ENCODE measurements around the gene CYP3A7. TPM values are rescaled to one million over a fixed set of nuclear protein-coding genes. Genes with fewer than 3 reads are reported as not detected.
"Not testable (repeated sequence)": the region's sequence is repeated elsewhere in the genome, so short reads cannot be mapped to it uniquely, and the experiment has no call there.

CYP3A7 gene
- total and polyA plus RNA-seq, 2 of the 4 experiments (the other 2 are of a cell fraction), result not detected

- intact Hi-C loops (cut with micrococcal nuclease); H3K4me3 ChIP-seq (ENCODE audit: insufficient read depth, low read depth, low read length); H2BK5ac ChIP-seq (ENCODE audit: low read depth, low read length, poor library complexity, severe bottlenecking); H4K20me1 ChIP-seq (ENCODE audit: insufficient read depth, low read length); dilution Hi-C loops (cut with HindIII; ENCODE audit: low sequenced_read_pairs, unreplicated experiment); H3K4me1 ChIP-seq (ENCODE audit: control insufficient read depth, insufficient read depth, low read length); in situ Hi-C loops (cut with MboI; ENCODE audit: low sequenced_read_pairs); H3K27ac ChIP-seq (ENCODE audit: insufficient read depth, low read length); H3K23ac ChIP-seq (ENCODE audit: low read depth, low read length); DNase-seq; H2AK5ac ChIP-seq (ENCODE audit: low read depth, low read length); POLR2A ChIA-PET (ENCODE audit: unreplicated experiment); H3K9me3 ChIP-seq (ENCODE audit: control insufficient read depth, insufficient read depth, low read length); H3K9ac ChIP-seq (ENCODE audit: low read depth, low read length); H2BK120ac ChIP-seq (ENCODE audit: low read depth, low read length); H4K91ac ChIP-seq (ENCODE audit: insufficient read depth, low read depth, low read length); H3K14ac ChIP-seq (replicated peaks; ENCODE audit: low read depth, low read length); CTCF ChIA-PET; H3K4me2 ChIP-seq (ENCODE audit: low read depth, low read length); H3K56ac ChIP-seq (ENCODE audit: extremely low read depth, insufficient read depth, low read length); H3K79me1 ChIP-seq (ENCODE audit: low read depth in 1 of 2, low read length in 2 of 2); BruUV-seq (replicated peaks); H2BK20ac ChIP-seq (ENCODE audit: low read depth, low read length); H2AFZ ChIP-seq (replicated peaks; ENCODE audit: low read length, poor library complexity); H3K4ac ChIP-seq (ENCODE audit: low read depth, low read length); H3K27me3 ChIP-seq (ENCODE audit: control insufficient read depth, insufficient read depth, low read length); H4K5ac ChIP-seq (ENCODE audit: low read depth, low read length); H3K9me1 ChIP-seq (ENCODE audit: insufficient read depth, low read length); H3K18ac ChIP-seq (ENCODE audit: low read depth, low read length); H2AK9ac ChIP-seq (replicated peaks; ENCODE audit: low read depth, low read length, poor library complexity); ATAC-seq (ENCODE audit: low read depth); H2BK15ac ChIP-seq (ENCODE audit: low read depth, low read length); H4K8ac ChIP-seq (ENCODE audit: low read depth in 2 of 2, low read length in 2 of 2); H3K36me3 ChIP-seq (ENCODE audit: control insufficient read depth, insufficient read depth, low read length): not testable (repeated sequence)
- no CpG with 5 or more reads among the region's 6 CpGs for WGBS, 2 experiments (ENCODE audit: extremely low coverage in 2 of 2, insufficient read length in 1 of 2)
These were observed 35.9 kb downstream of the CYP3A7 start for GRCh38 chr7:99698867-99699730.

Measured in IMR-90 (cell line).